Measurements from ENCODE around the gene EIF1B.

- TF ChIP-seq CTCF (IDR thresholded peaks at IDR 0.05) (no peak), POLR2A (IDR thresholded peaks at IDR 0.05) (no peak)
Observed at GRCh38 chr3:40262331-40262730, 47.2 kb upstream of the EIF1B start.
